Stimulated activated CD8-positive, alpha-beta memory T cell treated with anti-CD3 and anti-CD28 coated beads, Interleukin-12 subunit alpha, Interleukin-12 subunit beta, amount 100 ng/mL, for 4 hours (primary cell): ENCODE measurements around the gene SEPTIN7.
"Not testable (repeated sequence)": the region's sequence is repeated elsewhere in the genome, so short reads cannot be mapped to it uniquely, and the experiment has no call there.

Experiments
- DNase-seq: peaks from one replicate; pipeline ENCODE4 v3.0.0-alpha.2; 2020; ENCODE audit warnings: low read depth

SEPTIN7 gene

GRCh38 chr7:35800718-35801391 is at the start of gene SEPTIN7:
Gene SEPTIN7, plus strand, starts transcription at chr7:35801057. Its CDS starts 153 bp downstream, at chr7:35801210.
- peak; percentile 98 for DNase-seq

DNA sequence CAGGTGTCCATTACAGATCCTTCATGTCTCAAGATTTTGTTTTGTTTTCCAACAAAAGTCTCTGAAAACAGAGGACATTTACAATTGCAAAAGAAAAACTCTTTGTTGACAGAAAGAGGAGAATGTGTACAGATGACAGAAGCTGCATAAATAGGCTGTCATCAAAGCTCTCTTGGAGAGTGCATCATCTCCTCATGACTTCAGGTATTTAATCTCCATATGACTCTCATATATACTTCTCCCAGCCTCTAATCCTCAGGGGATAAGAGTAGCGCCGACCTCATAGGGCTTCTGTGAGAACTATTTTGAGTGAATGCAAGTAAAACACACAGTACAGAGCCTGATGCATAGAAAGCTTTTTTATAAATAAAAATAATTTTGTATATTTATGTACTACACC is 48.1 kb upstream of the SEPTIN7 start:
- no peak for DNase-seq

GRCh38 chr7:35753761-35754603 is 46.9 kb upstream of the SEPTIN7 start:
- DNase-seq, result no peak

- no peak for DNase-seq
These were observed 46.1 kb upstream of the SEPTIN7 start for GRCh38 chr7:35754741-35755140.

DNA sequence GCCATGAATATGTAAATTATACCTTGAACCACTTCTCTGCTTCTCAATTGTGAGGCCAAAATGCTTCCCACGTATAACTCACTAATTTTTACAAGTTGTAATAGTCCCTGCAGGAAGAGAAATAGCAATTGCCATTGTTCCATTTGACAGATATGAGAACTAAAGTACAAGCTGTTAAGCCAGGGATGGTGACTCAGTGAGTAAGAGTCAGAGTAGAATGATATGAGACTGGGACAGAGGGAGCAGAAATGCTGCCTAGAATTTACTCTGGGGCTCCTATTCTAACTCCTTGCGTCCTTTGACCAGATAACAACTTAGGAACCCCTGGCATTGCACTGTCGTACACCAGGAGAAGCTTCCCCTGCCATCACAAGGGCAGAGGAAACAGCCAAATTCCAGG is 45.1 kb upstream of the SEPTIN7 start:
- no peak for DNase-seq

GRCh38 chr7:35756453-35756852 is 44.4 kb upstream of the SEPTIN7 start:
- DNase-seq, result not testable (repeated sequence)

DNA sequence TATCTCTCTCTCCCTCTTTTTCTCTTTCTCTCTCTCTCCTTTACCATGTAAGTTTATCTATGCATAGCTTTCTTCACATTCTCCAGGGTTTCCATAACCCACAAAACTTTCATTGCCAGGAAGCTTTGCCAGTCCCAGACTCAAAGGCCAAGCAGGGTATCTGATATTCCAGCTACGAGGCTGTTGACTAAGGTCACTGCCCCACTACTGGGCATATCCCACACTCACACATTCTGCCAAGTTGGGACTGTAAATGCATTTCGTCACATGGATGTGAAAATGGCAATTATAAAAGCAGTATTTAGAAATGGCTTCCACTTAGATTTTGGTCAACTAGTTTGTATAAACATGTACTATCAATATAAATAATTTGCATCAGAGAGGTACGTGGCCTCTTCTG is 43.3 kb upstream of the SEPTIN7 start:
- DNase-seq, result no peak

DNA sequence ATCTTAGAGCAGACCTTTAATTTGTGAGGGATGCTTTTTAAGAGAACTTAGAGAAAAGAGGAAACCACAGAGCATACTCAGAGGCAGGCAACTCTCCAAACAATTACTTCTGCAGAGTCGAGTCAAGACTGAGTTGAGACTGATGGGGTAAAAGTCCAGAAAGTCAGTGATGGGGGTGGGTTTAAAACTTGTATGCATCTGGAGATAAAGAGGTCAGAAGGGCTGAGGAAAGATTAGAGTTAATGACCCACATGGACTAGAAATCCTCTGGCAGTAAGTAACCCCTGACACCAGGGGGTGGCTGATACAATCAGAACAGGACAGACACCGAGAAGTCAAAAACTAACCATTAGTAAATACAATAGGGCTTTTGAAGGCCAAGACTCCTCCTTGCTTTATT is 42.4 kb upstream of the SEPTIN7 start:
- no peak for DNase-seq

GRCh38 chr7:35760143-35760745 is 40.6 kb upstream of the SEPTIN7 start:
- no peak for DNase-seq

DNA sequence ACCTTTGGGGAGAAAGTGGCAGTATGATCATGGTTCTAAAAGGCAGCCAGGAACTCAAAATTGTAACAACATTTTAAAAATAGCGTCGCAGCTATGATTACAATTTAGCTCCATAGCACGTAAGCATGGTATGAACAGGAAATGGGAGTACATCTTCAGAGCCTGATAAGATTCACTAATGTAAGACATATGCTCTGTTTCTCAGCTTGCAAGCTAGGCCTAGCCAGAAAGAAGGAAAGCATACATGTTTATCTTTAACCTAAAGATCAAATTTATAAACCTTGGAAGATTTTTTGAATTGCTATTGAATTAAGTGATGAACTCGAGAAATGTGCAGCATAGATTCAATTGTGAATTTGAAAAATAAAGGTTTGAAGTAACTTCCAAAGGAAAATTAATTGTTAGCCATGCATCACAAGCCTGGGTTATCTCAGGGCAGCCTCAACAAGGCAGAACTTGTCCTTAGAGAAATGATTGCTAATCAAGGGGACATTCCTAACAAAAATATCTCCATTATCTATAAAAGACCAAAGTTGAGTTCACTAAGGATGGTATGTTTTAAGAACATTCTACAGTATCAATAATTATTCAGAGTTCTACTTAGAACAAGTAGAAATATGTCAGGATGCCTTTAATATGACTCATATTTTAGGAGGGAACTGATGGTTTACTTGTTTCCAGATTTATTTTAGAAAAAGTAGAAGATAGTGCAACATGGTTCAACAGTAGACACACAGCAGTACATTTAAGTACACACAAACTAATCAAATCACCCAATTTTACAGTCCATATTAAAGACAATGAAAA is 38.8 kb upstream of the SEPTIN7 start:
- DNase-seq, result no peak

DNA sequence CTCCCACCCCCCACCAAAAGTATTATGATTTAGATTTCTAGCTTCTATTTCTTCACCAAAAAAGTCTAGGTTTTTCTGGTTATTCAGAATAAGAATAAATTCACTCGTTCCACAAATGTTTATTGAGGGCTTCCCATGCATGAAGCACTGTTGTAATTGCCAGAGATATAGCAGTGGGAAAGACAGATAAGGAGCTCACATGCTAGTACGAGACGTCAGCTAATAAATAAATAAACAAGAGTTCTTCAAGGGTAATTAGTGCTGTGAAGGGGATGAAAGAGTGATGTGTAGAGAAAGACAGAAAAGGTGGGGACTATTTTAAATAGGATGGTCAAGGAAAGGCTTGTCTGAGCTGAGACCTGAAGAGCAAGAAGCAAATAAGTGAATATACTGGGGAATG is 38.1 kb upstream of the SEPTIN7 start:
- no peak for DNase-seq

DNA sequence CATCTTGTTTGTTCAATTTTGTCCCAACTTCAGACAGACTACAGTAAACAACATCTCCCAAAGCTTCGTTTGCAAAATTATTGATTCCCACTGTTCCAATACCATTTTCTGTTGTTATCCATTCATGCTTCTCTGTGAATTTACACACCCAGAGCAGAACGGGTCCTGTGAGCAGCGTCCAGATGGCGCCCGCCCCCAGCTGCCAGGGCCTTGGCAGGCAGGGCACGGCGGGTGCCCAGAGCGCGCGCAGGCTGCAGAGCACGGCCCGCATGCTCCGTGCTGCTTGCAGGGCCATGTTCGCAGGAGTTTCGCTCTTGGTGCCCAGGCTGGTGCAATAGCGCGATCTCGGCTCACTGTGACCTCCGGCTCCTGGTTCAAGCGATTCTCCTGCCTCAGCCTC is 32.5 kb upstream of the SEPTIN7 start:
- no peak for DNase-seq

DNA sequence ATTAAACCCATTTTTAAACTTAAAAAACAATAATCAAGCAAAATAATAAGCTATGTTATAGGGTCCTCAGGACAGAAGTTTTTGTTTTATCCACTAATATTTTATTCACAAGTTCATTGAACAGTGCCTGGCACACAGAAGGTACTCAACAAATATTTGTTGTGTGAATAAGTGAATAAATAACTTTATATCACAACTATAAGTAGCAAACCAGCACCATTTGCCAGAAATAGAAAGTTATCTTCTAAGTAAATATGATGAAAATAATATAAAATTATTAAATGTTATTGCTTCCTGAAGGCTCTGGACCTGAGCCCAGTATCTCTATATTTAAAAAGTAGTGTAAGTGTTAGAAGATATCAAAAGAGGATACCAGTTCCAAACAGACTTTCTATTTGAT is 29.1 kb upstream of the SEPTIN7 start:
- DNase-seq, result no peak

- DNase-seq, result no peak
These were observed 26.9 kb upstream of the SEPTIN7 start for GRCh38 chr7:35773994-35774393.

GRCh38 chr7:35776686-35777085 is 24.2 kb upstream of the SEPTIN7 start:
- DNase-seq, result no peak

GRCh38 chr7:35777121-35777520 is 23.7 kb upstream of the SEPTIN7 start:
- DNase-seq, result no peak

GRCh38 chr7:35780070-35780469 is 20.8 kb upstream of the SEPTIN7 start:
- no peak for DNase-seq

DNA sequence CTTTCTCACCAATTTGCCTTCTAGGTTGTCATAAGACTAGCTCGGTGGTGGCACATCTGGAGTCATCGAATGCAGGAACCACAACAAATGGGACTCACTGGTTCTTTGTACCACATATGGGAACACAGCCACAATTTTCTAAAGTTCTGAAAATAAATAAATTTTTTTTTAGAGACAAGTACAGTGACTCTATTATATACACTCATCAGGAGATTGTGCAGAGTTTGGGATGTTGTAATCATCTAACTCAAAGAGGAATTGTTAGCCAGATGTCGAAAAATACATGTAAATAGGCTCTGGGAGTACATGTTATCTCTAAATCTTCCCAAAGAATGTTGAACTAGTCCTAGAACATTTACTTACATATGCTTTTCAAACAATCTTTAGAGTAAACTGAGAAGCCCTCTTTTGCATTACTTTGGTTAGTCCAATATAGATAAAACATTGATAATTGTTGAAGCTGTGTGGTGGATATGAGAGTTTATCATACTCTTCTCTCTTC is 19.6 kb upstream of the SEPTIN7 start:
- DNase-seq, result no peak

DNA sequence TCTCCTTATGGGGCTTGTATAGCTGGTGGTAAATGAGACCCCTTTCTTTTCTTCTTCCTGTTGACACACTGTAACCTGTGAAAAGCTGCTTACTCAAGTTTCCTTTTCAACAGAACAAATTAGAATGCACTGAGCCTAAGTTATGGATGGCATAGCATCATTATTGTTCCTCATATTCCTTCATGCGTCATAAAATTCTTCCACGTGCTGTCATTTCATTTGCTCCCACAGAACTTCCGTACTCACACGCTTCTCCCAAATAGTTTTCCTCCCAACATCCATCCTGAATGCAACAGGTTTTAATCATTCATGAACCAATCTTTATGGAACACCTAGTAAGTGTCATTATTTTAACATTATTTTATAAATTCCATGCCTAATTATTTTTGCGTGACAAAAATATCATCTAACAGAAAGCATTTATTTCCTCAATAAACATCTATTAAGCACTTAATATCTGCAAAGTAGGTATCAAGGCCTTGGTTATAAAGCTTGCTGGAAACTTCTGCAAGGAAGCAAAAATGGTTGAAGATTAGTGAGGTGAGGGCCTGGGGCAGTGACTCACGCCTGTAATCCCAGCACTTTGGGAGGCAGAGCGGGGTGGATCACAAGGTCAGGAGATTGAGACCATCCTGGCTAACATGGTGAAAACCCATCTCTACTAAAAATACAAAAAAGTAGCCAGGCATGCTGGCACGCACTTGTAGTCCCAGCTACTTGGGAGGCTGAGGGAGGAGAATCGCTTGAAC is 18.9 kb upstream of the SEPTIN7 start:
- DNase-seq, result no peak

- DNase-seq, result no peak
These were observed 16.5 kb upstream of the SEPTIN7 start for GRCh38 chr7:35784332-35784731.

DNA sequence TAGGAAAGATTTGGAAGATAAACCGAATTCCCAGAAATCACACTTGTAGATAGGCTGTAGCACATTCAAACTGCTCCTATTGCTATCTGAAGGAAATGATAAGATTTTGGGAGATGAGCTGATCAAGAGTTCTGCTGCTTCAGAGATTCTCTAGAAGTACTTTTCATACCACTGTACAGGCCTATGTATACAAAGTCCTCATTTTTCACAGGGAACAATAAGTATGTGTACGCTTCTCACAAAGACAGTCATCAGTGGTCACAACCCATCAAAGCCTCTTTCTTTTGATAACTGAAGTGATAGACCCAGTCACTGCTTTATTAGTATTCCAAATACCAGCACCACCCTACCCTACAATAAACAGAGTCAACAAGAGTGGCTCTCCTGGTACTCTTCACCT is 15.6 kb upstream of the SEPTIN7 start:
- no peak for DNase-seq
